Esophagus squamous epithelium (tissue), 4 donors: ENCODE results near the gene FAM222B.

Experiments used
- CTCF ChIP-seq, 6 experiments: fragments of 450-650 bp in 4 of 6; fragments of 200-600 bp in 2 of 6; sonication (generic) in 2 of 6; IDR thresholded peaks; one replicate each; pipeline ENCODE4 v1.5.1; 2016 to 2019; ENCODE audit warnings: antibody characterized with exemption in 6 of 6, mild to moderate bottlenecking in 4 of 6, moderate library complexity in 4 of 6
- POLR2A ChIP-seq, 4 donors: fragments of 450-650 bp; IDR thresholded peaks; one replicate each; pipeline ENCODE4 v1.6.1; 2017; ENCODE audit warnings: antibody characterized with exemption in 4 of 4, mild to moderate bottlenecking in 4 of 4, moderate library complexity in 3 of 4

- TF ChIP-seq CTCF (IDR thresholded peaks at IDR 0.05) (no peak), POLR2A (IDR thresholded peaks at IDR 0.05) (no peak)
Observed at GRCh38 chr17:28759256-28759865, 83.2 kb downstream of the FAM222B start.
